Effector memory CD4-positive, alpha-beta T cell (primary cell): ENCODE measurements around the gene MYCBPAP.

Experiments used
- DNase-seq, 3 donors: peaks; one replicate each; pipeline ENCODE4 v3.0.0-alpha.2; 2020
- H3K27ac ChIP-seq: 2 replicates; pipeline ENCODE4 v1.7.0; 2013; ENCODE audit warnings: mild to moderate bottlenecking, low read length, moderate library complexity; ENCODE audit not compliant: insufficient read depth, poor library complexity, severe bottlenecking
- H3K27me3 ChIP-seq: replicated peaks from 2 replicates; pipeline ENCODE4 v1.7.0; 2013; ENCODE audit warnings: mild to moderate bottlenecking, low read length; ENCODE audit not compliant: insufficient read depth, control insufficient read depth, poor library complexity, severe bottlenecking
- H3K36me3 ChIP-seq: 2 replicates; pipeline ENCODE4 v1.7.0; 2013; ENCODE audit warnings: mild to moderate bottlenecking, low read length, moderate library complexity; ENCODE audit not compliant: control insufficient read depth, insufficient read depth
- H3K4me1 ChIP-seq: 2 replicates; pipeline ENCODE4 v1.7.0; 2013; ENCODE audit warnings: low read length, mild to moderate bottlenecking; ENCODE audit not compliant: control insufficient read depth, insufficient read depth, poor library complexity, severe bottlenecking
- H3K4me3 ChIP-seq: 2 replicates; pipeline ENCODE4 v1.7.0; 2013; ENCODE audit warnings: low read length, low read depth, mild to moderate bottlenecking; ENCODE audit not compliant: insufficient read depth, poor library complexity, severe bottlenecking
- H3K9me3 ChIP-seq: 2 replicates; pipeline ENCODE4 v1.7.0; 2013; ENCODE audit warnings: mild to moderate bottlenecking, low read length, moderate library complexity; ENCODE audit not compliant: control insufficient read depth

The MYCBPAP gene

DNA sequence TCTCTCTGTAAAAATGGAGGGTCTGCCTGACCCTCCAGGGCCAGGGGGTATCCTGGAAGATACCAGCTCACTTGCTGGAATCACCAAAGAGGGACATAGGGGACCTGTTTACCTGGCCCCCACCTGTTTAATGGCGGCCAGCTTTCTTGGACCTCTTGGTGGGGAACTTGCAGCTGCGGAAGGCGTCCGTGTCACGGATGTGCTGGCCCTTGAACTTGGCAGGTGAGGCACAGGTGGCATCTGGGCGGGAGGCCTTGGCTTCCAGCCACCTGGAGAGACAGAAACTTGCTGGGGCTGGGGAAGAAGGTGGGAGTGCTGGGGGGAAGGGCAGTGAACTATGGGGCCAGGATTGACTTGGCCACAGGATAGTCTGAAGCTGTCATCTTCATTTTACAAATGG lies 43.1 kb upstream of the MYCBPAP start:
- no peaks in the 10 kb centered on the region for H3K9me3 ChIP-seq
- no peak overlapping the region for H3K4me3 ChIP-seq
- no peaks in the 10 kb centered on the region for H3K36me3 ChIP-seq
- no peak for DNase-seq
- peaks cover 12% of the 10 kb centered on the region for H3K4me1 ChIP-seq
- H3K27ac ChIP-seq: no peak overlapping the region
- peaks cover 16% of the 10 kb centered on the region for H3K27me3 ChIP-seq

DNA sequence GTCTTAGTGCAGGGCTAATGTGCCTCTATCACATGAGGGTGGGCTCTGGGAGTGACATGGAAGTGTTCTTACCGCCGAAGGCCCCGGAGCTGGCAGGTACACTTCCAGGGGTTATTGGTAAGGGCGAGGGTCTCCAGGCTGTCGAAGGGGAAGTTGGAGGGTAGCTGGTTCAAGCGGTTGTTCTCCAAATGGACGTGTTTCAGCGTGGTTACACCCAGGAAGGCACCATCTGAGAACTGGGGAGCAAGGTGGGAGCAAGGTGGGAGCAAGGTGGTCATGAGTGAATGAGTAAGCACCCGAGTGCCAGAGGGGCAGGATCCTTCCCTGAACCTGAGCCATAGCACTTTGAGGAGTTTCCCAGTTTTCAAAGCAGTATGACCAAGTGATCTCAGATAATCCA lies 42.6 kb upstream of the MYCBPAP start:
- no peaks in the 10 kb centered on the region for H3K9me3 ChIP-seq
- no peak overlapping the region for H3K27ac ChIP-seq
- H3K4me3 ChIP-seq: no peak overlapping the region
- H3K27me3 ChIP-seq: peaks cover 16% of the 10 kb centered on the region
- H3K4me1 ChIP-seq: peaks cover 12% of the 10 kb centered on the region
- no peaks in the 10 kb centered on the region for H3K36me3 ChIP-seq
- DNase-seq: no peak

DNA sequence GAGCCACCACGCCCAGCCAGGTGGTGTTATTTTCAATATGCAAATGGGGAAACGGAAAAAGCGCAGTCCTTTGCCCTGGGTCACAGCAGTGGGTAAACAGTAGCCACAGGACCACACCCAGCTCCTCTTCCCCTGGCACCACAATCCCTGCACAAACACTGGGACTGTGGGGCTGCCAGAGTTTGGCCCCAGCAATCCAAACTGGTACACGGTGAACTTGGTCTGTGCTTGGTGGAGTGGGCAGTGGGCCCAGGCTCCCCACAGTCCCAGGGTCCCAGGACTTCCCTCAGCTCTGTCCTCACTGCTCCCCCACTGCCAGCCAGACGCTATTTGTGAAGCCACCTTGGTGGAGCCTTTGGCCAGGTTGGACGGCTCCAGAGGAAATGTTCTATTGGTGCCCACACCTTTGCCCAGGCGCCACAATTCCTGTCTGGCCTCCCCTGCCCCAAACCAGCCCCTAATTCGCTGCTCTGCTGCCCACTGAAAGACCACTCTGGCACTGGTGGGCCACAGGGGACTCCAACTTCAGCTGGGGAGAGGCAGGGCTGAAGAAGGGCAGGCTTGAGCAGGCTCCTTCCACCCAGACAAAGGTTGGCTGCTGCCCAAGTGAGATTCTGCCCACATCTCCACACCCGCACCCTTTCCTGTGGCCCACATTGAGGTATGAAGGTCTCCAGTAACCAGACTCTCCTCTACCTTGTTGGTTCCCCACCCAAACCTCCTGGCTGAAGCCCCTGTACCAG lies 41.7 kb upstream of the MYCBPAP start:
- no peaks in the 10 kb centered on the region for H3K9me3 ChIP-seq
- H3K27me3 ChIP-seq: peaks cover 16% of the 10 kb centered on the region
- DNase-seq: no peak
- H3K27ac ChIP-seq: no peak overlapping the region
- H3K4me3 ChIP-seq: no peak overlapping the region
- H3K4me1 ChIP-seq: peaks cover 12% of the 10 kb centered on the region
- no peaks in the 10 kb centered on the region for H3K36me3 ChIP-seq

DNA sequence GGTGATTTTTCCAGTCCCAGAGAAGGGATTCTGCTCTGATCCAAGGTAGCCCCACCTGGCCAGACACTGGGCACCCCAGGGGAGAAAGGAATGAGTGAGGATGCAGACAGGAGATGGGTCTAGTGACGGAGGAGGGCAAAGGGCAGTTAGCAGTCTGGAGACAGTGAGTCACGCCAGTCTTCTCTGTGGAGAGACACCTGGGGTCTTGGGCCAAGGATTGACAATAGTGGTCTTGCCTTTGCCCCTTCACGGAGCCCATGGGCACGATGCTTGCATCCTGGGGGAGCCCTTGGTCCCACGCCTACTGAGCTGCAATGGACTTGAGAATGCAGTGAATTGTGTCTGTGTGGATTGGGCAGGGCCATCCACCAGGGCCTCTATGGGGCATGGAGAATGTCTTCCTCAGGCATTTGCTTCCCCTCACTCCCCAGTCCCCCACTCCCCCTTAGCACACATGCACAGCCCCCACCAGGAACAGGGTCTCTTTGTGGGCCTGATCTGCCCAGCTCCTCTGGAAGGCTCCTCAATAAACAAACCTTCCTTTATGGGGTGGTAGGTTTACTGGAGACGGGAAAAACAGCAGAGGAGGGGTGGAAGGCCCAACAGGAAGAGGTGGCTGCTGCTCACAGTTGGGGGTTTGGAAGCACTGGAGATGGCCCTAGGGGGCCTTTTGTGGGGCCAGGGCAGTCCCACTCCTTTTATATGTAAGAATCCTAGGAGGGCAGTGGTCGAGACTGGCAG lies 41.0 kb upstream of the MYCBPAP start:
- Histone ChIP-seq H3K36me3 (no peaks in the 10 kb centered on the region), H3K27ac (no peak overlapping the region), H3K4me3 (no peak overlapping the region), H3K4me1 (peaks cover 12% of the 10 kb centered on the region), H3K27me3 (peaks cover 16% of the 10 kb centered on the region), H3K9me3 (no peaks in the 10 kb centered on the region)
- DNase-seq: no peak

DNA sequence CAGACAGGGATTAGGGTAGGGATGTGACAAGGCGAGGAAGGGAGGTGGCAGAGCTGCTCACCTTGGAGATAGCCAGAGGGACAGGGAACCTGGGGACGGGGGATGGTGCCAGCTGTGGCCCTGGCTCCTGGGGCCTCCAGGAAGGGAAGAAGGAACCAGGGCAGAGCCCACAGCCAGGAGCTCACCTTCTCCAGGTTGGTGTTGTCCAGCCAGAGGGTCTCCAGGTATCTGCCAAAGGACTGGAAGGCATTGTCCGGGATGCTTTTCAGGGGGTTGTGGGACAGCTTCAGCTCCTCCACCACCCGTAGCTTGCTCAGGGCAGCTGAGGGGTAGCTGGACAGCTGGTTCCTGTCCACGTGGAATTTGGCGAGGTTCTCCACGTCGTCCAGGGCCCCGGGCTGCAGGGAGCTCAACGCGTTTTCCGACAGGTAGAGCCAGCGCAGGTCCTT lies 40.4 kb upstream of the MYCBPAP start:
- no peaks in the 10 kb centered on the region for H3K9me3 ChIP-seq
- peaks cover 16% of the 10 kb centered on the region for H3K27me3 ChIP-seq
- no peak overlapping the region for H3K4me3 ChIP-seq
- H3K36me3 ChIP-seq: no peaks in the 10 kb centered on the region
- peaks cover 12% of the 10 kb centered on the region for H3K4me1 ChIP-seq
- H3K27ac ChIP-seq: no peak overlapping the region
- DNase-seq: no peak

DNA sequence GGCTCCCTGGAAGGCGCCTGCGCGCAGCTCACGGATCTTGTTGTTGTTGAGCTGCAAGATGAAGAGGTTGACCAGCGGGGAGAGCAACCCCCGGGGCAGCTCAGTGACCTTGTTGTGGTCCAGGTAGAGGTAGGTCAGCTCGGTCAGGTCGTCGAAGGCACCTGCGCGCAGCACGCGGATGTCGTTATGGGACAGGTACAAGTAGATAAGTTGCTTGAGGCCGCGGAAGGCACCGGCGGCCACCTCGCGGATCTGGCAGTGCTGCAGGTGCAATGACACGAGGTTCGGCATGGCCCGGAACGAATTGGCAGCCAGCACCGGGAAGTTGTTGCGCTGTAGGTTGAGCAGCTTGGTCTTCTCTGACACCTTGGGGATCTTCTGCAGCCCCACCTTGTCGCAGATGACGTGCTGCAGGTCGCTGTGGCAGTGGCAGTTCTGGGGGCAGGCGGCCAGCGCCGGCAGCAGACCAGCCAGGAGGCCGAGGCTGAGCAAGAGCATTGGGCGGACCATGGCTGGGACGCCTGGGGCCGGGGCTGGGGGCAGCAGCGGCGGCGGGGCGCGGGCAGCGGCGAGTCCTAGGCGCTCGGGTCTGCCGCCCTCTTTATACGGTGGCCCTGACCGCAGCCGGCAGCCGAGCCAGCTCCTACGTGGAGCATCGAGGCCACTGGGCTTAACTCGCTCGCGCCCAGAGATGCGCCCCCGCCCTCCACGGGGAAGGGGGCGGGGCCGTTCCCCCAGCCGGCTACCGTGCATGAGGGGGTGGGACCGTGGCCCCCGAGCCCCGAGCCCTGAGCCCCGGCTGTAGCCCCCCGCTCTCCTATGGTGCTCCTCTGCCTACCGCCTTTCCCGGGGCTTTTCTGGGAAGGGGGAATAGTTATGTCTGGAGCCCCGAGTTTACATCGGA lies 39.7 kb upstream of the MYCBPAP start, which contains the start of gene CHAD:
Gene CHAD (minus strand): TSS at position 577 of the 904 bp plus-strand sequence. CDS start 67 bp downstream, at position 510.
- Histone ChIP-seq H3K4me3 (peak within 1 kb of the TSS; percentile 29), H3K36me3 (no peaks in the 10 kb centered on the region), H3K9me3 (no peaks in the 10 kb centered on the region), H3K27ac (no peak within 1 kb of the TSS), H3K27me3 (peaks cover 16% of the 10 kb centered on the region), H3K4me1 (peaks cover 12% of the 10 kb centered on the region)
- no peak for DNase-seq

DNA sequence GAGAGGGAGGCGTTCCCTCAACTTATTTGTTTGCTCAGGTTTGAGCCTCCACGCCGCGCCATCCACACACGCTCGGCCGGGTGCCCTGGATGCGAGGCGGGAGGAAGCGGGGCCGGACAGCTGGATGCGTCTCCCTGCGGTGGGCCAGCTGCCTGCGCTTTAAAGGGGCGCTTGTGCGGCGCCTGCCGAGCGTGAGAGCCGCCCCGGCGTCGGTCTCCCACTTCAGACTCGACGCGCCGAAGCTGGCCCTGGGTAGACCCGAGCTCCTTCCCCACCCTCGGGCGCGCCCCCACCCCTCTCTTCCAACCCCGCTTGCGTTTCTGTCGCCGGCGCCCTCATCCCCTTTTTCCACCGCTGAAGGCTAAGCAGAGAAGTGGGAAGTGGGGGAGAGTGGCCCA lies 39.0 kb upstream of the MYCBPAP start:
- peaks cover 12% of the 10 kb centered on the region for H3K4me1 ChIP-seq
- H3K9me3 ChIP-seq: no peaks in the 10 kb centered on the region
- H3K27ac ChIP-seq: no peak overlapping the region
- DNase-seq: no peak
- no peaks in the 10 kb centered on the region for H3K36me3 ChIP-seq
- peak overlapping the region; percentile 29 for H3K4me3 ChIP-seq
- peaks cover 16% of the 10 kb centered on the region for H3K27me3 ChIP-seq

DNA sequence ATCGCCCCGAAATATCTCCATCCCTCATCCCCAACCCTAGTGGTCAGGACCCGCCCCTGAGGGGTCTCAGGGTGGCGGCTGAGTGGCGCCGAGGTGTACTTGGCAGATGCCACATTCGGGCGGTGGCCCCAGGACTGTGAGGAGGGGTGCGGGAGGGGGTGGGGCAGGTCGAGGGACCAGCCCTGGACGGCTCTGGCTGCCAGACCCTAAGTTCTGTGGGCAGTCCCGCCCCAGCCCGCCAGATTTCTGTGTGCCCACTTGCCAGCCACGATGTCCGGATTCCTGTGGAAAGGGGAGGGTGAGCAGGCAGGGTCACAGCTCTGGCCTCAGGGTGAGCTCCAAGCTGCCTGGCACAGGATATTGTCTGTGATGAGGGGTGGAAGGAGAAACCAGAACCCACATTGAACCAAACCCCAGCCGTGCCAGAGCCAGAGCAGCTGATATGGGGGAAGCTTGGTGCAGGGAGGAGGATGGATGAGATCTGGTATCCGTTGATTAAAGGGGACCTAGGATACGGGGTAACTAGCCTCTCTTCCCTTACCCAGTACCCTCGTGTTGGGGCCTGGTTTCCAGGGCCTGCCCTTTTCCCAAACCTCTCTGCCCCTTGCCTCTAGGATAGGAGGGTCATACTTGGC lies 38.5 kb upstream of the MYCBPAP start:
- Histone ChIP-seq H3K9me3 (no peaks in the 10 kb centered on the region), H3K4me1 (peaks cover 12% of the 10 kb centered on the region), H3K36me3 (no peaks in the 10 kb centered on the region), H3K27ac (no peak overlapping the region), H3K27me3 (peaks cover 16% of the 10 kb centered on the region), H3K4me3 (no peak overlapping the region)
- DNase-seq: no peak

DNA sequence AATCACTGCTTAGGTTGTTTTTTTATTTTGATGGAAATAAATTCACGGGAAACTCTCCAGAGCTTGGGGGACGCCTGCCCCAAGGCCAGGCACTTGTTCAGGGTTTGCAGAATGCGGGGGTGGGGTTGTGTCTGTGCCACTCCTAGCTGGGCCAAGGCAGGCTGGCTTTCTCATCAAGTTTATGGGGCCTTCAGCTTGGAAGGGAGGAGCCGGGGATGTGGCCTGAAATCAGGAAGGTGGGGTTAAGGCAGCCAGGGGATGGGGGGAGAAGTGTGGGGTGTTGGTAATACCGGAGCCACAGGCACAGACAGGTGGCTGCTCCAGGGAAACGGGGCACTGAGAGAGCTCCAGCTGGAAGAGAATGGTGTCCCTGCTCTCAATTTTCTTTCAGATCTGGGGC lies 37.8 kb upstream of the MYCBPAP start:
- Histone ChIP-seq H3K4me1 (peaks cover 12% of the 10 kb centered on the region), H3K27me3 (peaks cover 16% of the 10 kb centered on the region)

More for the DNA sequence above, 37.8 kb upstream of the MYCBPAP start:
- no peaks in the 10 kb centered on the region for H3K36me3 ChIP-seq
- no peak for DNase-seq
- no peak overlapping the region for H3K4me3 ChIP-seq
- H3K9me3 ChIP-seq: no peaks in the 10 kb centered on the region
- H3K27ac ChIP-seq: no peak overlapping the region
